CD4-positive, alpha-beta T cell (primary cell): ENCODE results near the gene FAM83E. TPM values are rescaled to one million over a fixed set of nuclear protein-coding genes. Genes with fewer than 3 reads are reported as not detected.
A peak's percentile ranks its signal among the peaks of the same experiment; 100 is the strongest.

Experiments used
- ATAC-seq: fragments of 200-7000 bp; cut with Tn5 transposase; one replicate; pipeline ENCODE4 v1.10.0; 2022; ENCODE audit warnings: mild to moderate bottlenecking; ENCODE audit not compliant: poor library complexity
- CTCF ChIA-PET: fragments of 350-600 bp; sonication (Branson Sonifier 250); formaldehyde crosslinking; loops from one replicate; lab custom pipeline; 2021; ENCODE audit warnings: antibody characterized with exemption, inconsistent platforms; lab: Charles Lee
- POLR2A ChIA-PET: fragments of 350-600 bp; sonication (Branson Sonifier 250); formaldehyde crosslinking; loops from one replicate; lab custom pipeline; 2021; ENCODE audit warnings: antibody characterized with exemption, inconsistent platforms; lab: Charles Lee
- DNase-seq, 14 experiments: peaks; one replicate each; pipeline ENCODE4 v3.0.0-alpha.2; 2013 to 2020; ENCODE audit warnings: mixed read lengths in 2 of 14
- H3K27ac ChIP-seq, 2 donors: one replicate each; pipeline versions ENCODE4 v1.5.1 to v1.7.0; 2013; ENCODE audit warnings: low read length in 2 of 2, low read depth in 1 of 2, mild to moderate bottlenecking in 1 of 2
- H3K27me3 ChIP-seq, 2 experiments: 1 replicate in 1 of 2; 2 replicates in 1 of 2; pipeline versions ENCODE4 v1.6.1 to v1.7.0; 2013; ENCODE audit warnings: low read length in 2 of 2, control low read depth in 1 of 2, mild to moderate bottlenecking in 1 of 2, moderate library complexity in 1 of 2; ENCODE audit not compliant: insufficient read depth in 2 of 2, control insufficient read depth in 1 of 2
- H3K36me3 ChIP-seq: one replicate; pipeline ENCODE4 v1.6.1; 2013; ENCODE audit warnings: low read length, control low read depth; ENCODE audit not compliant: insufficient read depth
- H3K4me1 ChIP-seq: one replicate; pipeline ENCODE4 v1.6.1; 2013; ENCODE audit warnings: low read length, control low read depth; ENCODE audit not compliant: insufficient read depth
- H3K4me3 ChIP-seq: one replicate; pipeline ENCODE4 v1.5.1; 2013; ENCODE audit warnings: mild to moderate bottlenecking, low read length, moderate library complexity
- H3K9me3 ChIP-seq, 2 experiments: 1 replicate in 1 of 2; 2 replicates in 1 of 2; pipeline versions ENCODE4 v1.6.1 to v1.7.0; 2013; ENCODE audit warnings: low read length in 2 of 2, mild to moderate bottlenecking in 2 of 2, control low read depth in 1 of 2, moderate library complexity in 1 of 2; ENCODE audit not compliant: control insufficient read depth in 1 of 2, insufficient read depth in 1 of 2
- H3K27ac Mint-ChIP-seq: one replicate; pipeline ENCODE4 v1.8.0; 2020; ENCODE audit warnings: mixed read lengths
- H3K27me3 Mint-ChIP-seq: one replicate; pipeline ENCODE4 v1.8.0; 2021; ENCODE audit warnings: mixed read lengths
- H3K36me3 Mint-ChIP-seq: one replicate; pipeline ENCODE4 v1.8.0; 2021; ENCODE audit warnings: low read depth, mixed read lengths
- H3K4me1 Mint-ChIP-seq: one replicate; pipeline ENCODE4 v1.8.0; 2021; ENCODE audit warnings: low read depth, mixed read lengths
- H3K4me3 Mint-ChIP-seq: one replicate; pipeline ENCODE4 v1.8.0; 2020; ENCODE audit warnings: mild to moderate bottlenecking, mixed read lengths
- H3K9me3 Mint-ChIP-seq: one replicate; pipeline ENCODE4 v1.8.0; 2020; ENCODE audit warnings: mixed read lengths
- CTCF ChIP-seq: fragments of 200-600 bp; IDR thresholded peaks from one replicate; pipeline ENCODE4 v1.8.0; 2022; ENCODE audit warnings: antibody characterized with exemption, mild to moderate bottlenecking
- intact Hi-C, 2 experiments: fragments of 100-400 bp; cut with DNase I in 1 of 2; cut with micrococcal nuclease in 1 of 2; formaldehyde crosslinking; loops; one replicate each; pipeline versions ENCODE4 v1.15.1 to v1.9.0; 2023 to 2025; cut with DNase I, micrococcal nuclease
- polyA plus RNA-seq, 2 donors: library from polyadenylated mRNA; unstranded; fragments of 120-200 nt; gene quantifications; one replicate each; pipeline ENCODE4 v1.2.1, GENCODE V29; 2013
- total RNA-seq, 174 experiments: library from RNA in 2 of 174; stranded (reverse) in 2 of 174; gene quantifications; one replicate each; pipeline ENCODE4 v1.2.3 and lab custom pipeline; 2021 to 2026

FAM83E gene
- total RNA-seq (1 to 10 TPM; 1.6 to 2.6 TPM), total RNA-seq (lab: John Stamatoyannopoulos, UW) (0.46 to 10.8 (median 3.0) reads per million in 172 experiments)
- polyA plus RNA-seq (2013, experiment 1 of 2) = 0.10 TPM
- 0.10 TPM for polyA plus RNA-seq (2013, experiment 2 of 2)

- ATAC-seq (no peak), DNase-seq (peak in 1 of 14 experiments; percentile 36)
- Mint-ChIP-seq H3K9me3 (no peaks in the 10 kb centered on the region), H3K4me3 (peak within 1 kb of the TSS; percentile 98), H3K36me3 (peaks cover 51% of the 10 kb centered on the region), H3K4me1 (peaks cover 36% of the 10 kb centered on the region), H3K27me3 (no peaks in the 10 kb centered on the region), H3K27ac (peak within 1 kb of the TSS; percentile 37)
- H3K27ac ChIP-seq = no peak within 1 kb of the TSS
- intact Hi-C loops = loop anchor here in 1 of 2 experiments (5.0 kb wide), 1 partner anchor 282 kb away; no protein-coding TSS in a partner anchor
- H3K27me3 ChIP-seq = no peaks in the 10 kb centered on the region
- no peak within 1 kb of the TSS for H3K4me3 ChIP-seq
- POLR2A ChIA-PET = no interaction called here
- H3K9me3 ChIP-seq = no peaks in the 10 kb centered on the region
- CTCF ChIA-PET = no interaction called here
- TF ChIP-seq CTCF = no peak
- H3K36me3 ChIP-seq = peaks cover 34% of the 10 kb centered on the region
- H3K4me1 ChIP-seq = peaks cover 38% of the 10 kb centered on the region
These were observed at the start of gene FAM83E for GRCh38 chr19:48614436-48615230. Gene FAM83E, minus strand, starts transcription at chr19:48615076. Its CDS starts 1,704 bp downstream, at chr19:48613372.

DNA sequence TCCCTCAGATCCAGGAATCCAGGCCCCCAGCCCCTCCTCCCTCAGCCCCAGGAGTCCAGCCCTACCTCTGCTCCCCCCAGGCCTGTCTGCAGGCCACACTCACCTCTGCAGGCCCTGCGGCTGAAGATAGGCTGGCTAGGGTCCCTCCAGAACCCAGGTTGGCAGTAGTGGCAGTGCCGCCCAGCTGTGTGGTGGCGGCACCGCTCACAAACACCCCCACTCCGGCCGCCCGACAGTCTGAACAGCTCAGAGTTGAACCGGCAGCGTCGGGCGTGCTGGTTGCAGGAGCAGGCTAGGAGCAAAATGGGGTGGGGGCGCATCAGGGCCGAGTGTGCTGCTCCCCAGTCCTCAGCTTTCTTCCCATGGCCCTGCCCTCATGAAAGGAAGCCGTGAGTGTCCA is 49.6 kb upstream of the FAM83E start:
- Mint-ChIP-seq H3K9me3 (no peaks in the 10 kb centered on the region), H3K4me1 (peaks cover 9% of the 10 kb centered on the region), H3K4me3 (no peak overlapping the region), H3K27me3 (no peaks in the 10 kb centered on the region), H3K36me3 (no peaks in the 10 kb centered on the region), H3K27ac (no peak overlapping the region)
- DNase-seq (no peak), ATAC-seq (no peak)
- Histone ChIP-seq H3K4me3 (no peak overlapping the region), H3K4me1 (peaks cover 16% of the 10 kb centered on the region), H3K36me3 (no peaks in the 10 kb centered on the region), H3K27ac (no peak overlapping the region), H3K9me3 (no peaks in the 10 kb centered on the region), H3K27me3 (no peaks in the 10 kb centered on the region)
- CTCF ChIA-PET = no interaction called here
- no peak for TF ChIP-seq CTCF
- intact Hi-C loops = loop anchor here in 1 of 2 experiments (5.0 kb wide), 1 partner anchor 48 kb away; no protein-coding TSS in a partner anchor
- POLR2A ChIA-PET = no interaction called here

DNA sequence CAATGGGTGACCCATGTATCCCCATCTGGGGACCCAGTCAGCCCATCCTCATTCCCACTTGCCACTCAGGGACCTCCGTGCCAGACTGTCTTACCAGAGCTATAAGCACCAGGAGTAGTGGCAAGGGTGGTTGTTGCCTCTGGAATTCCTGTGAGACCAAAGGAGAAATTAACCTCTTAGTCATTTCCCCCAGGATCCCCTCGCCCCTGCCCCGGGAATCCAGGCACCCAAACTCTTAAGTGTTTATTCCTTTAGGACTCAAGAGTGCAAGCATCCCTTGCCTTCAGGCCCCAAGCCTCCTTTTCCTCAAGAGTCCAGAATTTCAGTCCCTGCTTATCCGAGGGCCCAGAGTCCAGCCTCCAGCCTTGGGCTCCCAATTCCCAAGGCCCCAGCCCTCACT is 48.8 kb upstream of the FAM83E start:
- Mint-ChIP-seq H3K4me1 (peaks cover 9% of the 10 kb centered on the region), H3K9me3 (no peaks in the 10 kb centered on the region), H3K36me3 (no peaks in the 10 kb centered on the region), H3K27me3 (no peaks in the 10 kb centered on the region), H3K27ac (no peak overlapping the region), H3K4me3 (no peak overlapping the region)
- ChIA-PET CTCF (no interaction called here), POLR2A (no interaction called here)
- Histone ChIP-seq H3K27ac (no peak overlapping the region), H3K27me3 (no peaks in the 10 kb centered on the region), H3K4me1 (peaks cover 16% of the 10 kb centered on the region), H3K4me3 (no peak overlapping the region), H3K9me3 (no peaks in the 10 kb centered on the region), H3K36me3 (no peaks in the 10 kb centered on the region)
- intact Hi-C loops = loop anchor here in 1 of 2 experiments (5.0 kb wide), 1 partner anchor 49 kb away; no protein-coding TSS in a partner anchor
- ATAC-seq (no peak), DNase-seq (no peak)
- TF ChIP-seq CTCF = no peak
